GM19023 (cell line): ENCODE results near the gene PIP5K1B.
"Not testable (repeated sequence)": the region's sequence is repeated elsewhere in the genome, so short reads cannot be mapped to it uniquely, and the experiment has no call there.

Source experiments
- ATAC-seq: cut with Tn5 transposase; IDR thresholded peaks from one replicate; pipeline ENCODE4 v1.9.1; 2021; ENCODE audit warnings: mild to moderate bottlenecking, moderate library complexity; ENCODE audit not compliant: unreplicated experiment

Gene PIP5K1B

DNA sequence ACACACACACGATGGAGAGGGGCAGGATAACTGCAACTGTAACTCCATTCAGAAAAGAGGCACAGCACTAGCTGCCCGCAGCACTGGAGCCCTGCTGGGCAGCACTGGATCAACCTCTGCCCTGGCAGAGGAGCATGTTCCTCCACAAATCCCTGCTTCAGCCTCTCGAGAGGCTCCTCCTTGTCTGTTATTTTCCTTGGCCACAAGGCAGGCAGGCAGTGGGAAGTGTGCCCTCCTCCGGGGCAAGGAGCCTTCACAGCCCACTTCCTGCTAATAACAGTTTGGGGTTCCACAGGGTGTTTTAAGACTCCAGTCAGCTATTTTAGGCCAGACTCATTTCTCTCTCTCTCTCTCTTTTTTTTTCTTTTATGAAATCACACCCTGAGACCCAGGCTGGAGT is 342.3 kb downstream of the PIP5K1B start:
- no peak for ATAC-seq

DNA sequence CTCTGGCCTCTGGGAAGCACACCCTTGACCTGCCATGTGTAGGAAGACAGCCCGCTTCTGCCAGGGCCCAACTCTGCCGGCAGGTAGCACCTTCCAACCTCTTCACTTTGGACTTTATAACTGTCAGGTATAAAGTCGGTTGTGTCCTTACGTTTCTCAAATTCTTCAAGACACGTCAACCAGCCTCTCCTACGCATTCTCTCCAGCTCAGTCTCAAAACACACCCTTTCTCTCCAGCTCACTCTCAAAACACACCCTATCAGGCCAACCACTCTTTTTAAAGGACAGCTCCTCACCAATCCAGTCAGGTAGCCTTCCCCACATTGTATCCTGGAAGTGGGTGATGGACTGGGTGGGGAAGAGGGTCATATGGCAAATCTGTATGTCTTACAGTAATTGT is 344.1 kb downstream of the PIP5K1B start:
- ATAC-seq: no peak

DNA sequence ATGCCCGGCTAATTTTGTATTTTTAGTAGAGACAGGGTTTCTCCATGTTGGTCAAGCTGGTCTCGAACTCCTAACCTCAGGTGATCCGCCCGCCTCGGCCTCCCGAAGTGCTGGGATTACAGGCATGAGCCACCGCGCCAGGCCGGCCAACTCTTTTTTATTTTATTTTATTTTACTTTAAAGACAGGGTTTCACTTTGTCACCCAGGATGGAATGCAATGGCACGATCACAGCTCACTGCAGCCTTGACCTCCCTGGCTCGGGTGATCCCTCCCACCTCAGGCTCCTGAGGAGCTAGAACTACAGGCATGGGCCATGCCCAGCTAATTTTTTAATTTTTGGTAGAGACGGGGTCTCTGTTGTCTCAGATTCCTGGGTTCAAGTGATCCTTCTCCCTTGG is 345.9 kb downstream of the PIP5K1B start:
- ATAC-seq: not testable (repeated sequence)

DNA sequence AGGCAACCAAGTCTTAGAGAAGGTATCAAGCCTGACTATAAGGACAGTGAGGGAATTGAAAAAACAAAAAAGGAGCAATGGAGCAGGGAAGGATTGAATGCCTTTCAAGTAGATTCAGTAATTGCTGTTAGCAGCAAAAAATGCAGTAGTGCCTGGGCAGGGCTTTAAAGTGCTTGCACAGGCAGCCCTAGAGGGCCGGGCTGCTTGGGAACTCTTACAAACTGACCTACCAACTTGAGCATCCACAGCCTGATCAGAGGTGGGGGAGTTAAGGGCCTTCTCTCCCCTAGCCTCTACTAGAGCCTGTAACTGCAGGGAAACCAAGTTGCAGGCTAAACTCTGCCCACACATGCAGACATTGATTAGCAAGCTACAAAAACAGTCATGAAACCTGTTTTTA is 349.9 kb downstream of the PIP5K1B start:
- no peak for ATAC-seq

DNA sequence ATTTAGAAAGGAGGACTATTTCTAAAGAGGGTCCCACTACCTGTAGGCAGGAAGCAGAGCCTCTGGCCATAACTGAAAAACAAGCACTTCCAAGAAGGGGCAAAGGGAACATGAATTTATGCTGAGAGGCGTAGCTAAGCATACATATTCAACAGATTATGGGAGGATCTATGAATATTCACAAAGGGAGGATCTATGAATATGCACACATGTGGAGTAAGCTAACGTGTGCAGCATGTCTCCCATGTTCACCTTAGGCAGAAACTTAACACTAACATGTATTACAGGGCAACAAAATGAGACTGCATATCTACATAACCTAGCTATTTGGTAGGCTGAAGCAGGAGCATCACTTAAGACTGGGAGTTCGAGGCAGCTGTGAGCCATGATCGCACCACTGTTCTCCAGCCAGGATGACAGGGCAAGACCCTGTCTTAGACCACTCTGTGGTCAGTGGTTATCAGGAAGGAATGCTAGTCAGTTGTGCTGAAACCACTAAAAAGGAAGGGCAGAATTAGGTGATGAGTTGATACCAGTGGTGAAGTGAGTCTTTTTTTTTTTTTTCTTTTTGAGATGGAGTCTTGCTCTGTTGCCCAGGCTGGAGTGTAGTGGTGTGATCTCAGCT is 351.3 kb downstream of the PIP5K1B start:
- no peak for ATAC-seq

DNA sequence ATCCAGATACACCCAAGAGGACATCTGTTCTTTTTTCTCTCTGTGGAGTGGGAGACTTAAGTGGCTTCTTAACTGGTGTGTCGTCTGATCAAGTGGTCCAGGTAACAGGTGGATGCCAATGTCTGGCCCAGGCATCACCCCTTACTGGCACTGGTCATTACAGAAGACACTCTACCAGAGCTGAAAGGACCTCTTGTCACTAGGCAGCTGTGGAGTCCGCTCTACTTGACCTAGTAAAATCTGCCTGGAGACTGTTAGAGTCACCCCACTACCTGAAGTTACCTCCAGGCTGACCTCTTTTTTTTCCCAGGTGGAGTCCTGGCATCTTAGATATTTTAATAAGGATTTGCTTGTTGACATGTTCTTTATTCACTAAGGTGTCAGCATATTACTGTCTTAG is 353.1 kb downstream of the PIP5K1B start:
- no peak for ATAC-seq
